ENCODE measurements around the gene FBN1. TPM values are rescaled to one million over a fixed set of nuclear protein-coding genes. Genes with fewer than 3 reads are reported as not detected.

The FBN1 gene
- total and polyA plus RNA-seq, 2 experiments from 2014 or later, result 2.1 to 5.3 TPM

GRCh38 chr15:48435321-48435720, 210.2 kb downstream of the FBN1 start:
- TF ChIP-seq, protein P1, sequence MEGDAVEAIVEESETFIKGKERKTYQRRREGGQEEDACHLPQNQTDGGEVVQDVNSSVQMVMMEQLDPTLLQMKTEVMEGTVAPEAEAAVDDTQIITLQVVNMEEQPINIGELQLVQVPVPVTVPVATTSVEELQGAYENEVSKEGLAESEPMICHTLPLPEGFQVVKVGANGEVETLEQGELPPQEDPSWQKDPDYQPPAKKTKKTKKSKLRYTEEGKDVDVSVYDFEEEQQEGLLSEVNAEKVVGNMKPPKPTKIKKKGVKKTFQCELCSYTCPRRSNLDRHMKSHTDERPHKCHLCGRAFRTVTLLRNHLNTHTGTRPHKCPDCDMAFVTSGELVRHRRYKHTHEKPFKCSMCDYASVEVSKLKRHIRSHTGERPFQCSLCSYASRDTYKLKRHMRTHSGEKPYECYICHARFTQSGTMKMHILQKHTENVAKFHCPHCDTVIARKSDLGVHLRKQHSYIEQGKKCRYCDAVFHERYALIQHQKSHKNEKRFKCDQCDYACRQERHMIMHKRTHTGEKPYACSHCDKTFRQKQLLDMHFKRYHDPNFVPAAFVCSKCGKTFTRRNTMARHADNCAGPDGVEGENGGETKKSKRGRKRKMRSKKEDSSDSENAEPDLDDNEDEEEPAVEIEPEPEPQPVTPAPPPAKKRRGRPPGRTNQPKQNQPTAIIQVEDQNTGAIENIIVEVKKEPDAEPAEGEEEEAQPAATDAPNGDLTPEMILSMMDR (IDR thresholded peaks at IDR 0.05; ENCODE audit: low read depth, low read length), result no peak
- H3K27ac ChIP-seq, result no peak overlapping the region
- H3K4me1 ChIP-seq (ENCODE audit: low read depth), result no peaks in the 10 kb centered on the region
- no peaks in the 10 kb centered on the region for H3K36me3 ChIP-seq
- H3K27me3 ChIP-seq, result no peaks in the 10 kb centered on the region
- H3K9me3 ChIP-seq (ENCODE audit: low read depth), result no peaks in the 10 kb centered on the region
- no peak for DNase-seq (ENCODE audit: low read depth in 1 of 2, low spot score in 1 of 2)
- no peak overlapping the region for H3K4me3 ChIP-seq

DNA sequence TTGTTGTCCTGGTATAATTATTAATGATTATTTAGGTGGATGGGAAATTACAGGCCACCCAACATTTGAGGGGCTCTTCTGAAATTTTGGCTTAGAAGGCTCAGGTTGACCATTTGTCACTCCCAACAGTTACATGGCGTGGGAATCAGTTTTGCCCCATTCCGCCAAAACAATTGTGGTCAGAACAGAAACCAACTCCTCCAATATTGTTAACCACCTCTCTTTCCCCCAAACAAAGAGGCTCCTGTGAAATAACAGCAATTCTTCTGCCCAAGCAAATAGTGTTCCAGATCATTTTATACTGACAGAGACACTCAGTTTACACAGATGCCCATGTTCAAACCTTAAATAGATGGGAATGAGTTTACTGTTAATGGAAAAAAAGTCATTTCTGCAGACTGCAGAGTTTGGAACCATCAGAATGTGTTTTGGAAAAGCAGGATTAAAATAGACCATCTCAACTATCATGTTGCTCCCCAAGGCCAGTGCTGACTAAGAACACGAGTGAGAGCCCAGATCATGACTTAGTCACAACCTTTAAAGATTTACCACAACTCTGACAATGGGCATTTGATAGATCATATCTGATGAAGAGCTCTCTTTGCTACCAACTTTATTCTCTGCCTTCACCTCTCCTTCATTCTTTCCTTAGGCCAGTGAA, 212.2 kb downstream of the FBN1 start:
- Histone ChIP-seq H3K36me3 (no peaks in the 10 kb centered on the region), H3K9me3 (ENCODE audit: low read depth) (no peaks in the 10 kb centered on the region), H3K4me1 (ENCODE audit: low read depth) (no peaks in the 10 kb centered on the region), H3K27me3 (no peaks in the 10 kb centered on the region), H3K4me3 (no peak overlapping the region), H3K27ac (no peak overlapping the region)
- no peak for DNase-seq (ENCODE audit: low read depth in 1 of 2, low spot score in 1 of 2)
- TF ChIP-seq, protein P1 (IDR thresholded peaks at IDR 0.05; ENCODE audit: low read depth, low read length), result no peak

- H3K27ac ChIP-seq, result no peak overlapping the region
- no peaks in the 10 kb centered on the region for H3K27me3 ChIP-seq
- H3K4me1 ChIP-seq (ENCODE audit: low read depth), result no peaks in the 10 kb centered on the region
- no peaks in the 10 kb centered on the region for H3K9me3 ChIP-seq (ENCODE audit: low read depth)
- TF ChIP-seq, protein P1 (IDR thresholded peaks at IDR 0.05; ENCODE audit: low read depth, low read length), result no peak
- no peaks in the 10 kb centered on the region for H3K36me3 ChIP-seq
- no peak overlapping the region for H3K4me3 ChIP-seq
- no peak for DNase-seq (ENCODE audit: low read depth in 1 of 2, low spot score in 1 of 2)
These were observed 212.8 kb downstream of the FBN1 start for GRCh38 chr15:48432688-48433087.

GRCh38 chr15:48427960-48428547, 217.5 kb downstream of the FBN1 start:
- peak in 1 of 2 donors; percentile 30 for DNase-seq (ENCODE audit: low read depth in 1 of 2, low spot score in 1 of 2)
- Histone ChIP-seq H3K27me3 (no peaks in the 10 kb centered on the region), H3K36me3 (no peaks in the 10 kb centered on the region), H3K4me3 (no peak overlapping the region), H3K4me1 (ENCODE audit: low read depth) (no peaks in the 10 kb centered on the region), H3K9me3 (ENCODE audit: low read depth) (no peaks in the 10 kb centered on the region), H3K27ac (no peak overlapping the region)
- TF ChIP-seq, protein P1 (IDR thresholded peaks at IDR 0.05; ENCODE audit: low read depth, low read length), result no peak

GRCh38 chr15:48427479-48427878, 218.0 kb downstream of the FBN1 start:
- H3K27me3 ChIP-seq, result no peaks in the 10 kb centered on the region

More at GRCh38 chr15:48427479-48427878, 218.0 kb downstream of the FBN1 start:
- H3K4me3 ChIP-seq, result no peak overlapping the region
- TF ChIP-seq, protein P1 (IDR thresholded peaks at IDR 0.05; ENCODE audit: low read depth, low read length), result no peak
- no peaks in the 10 kb centered on the region for H3K4me1 ChIP-seq (ENCODE audit: low read depth)
- H3K27ac ChIP-seq, result no peak overlapping the region
- H3K36me3 ChIP-seq, result no peaks in the 10 kb centered on the region
- no peaks in the 10 kb centered on the region for H3K9me3 ChIP-seq (ENCODE audit: low read depth)
- no peak for DNase-seq (ENCODE audit: low read depth in 1 of 2, low spot score in 1 of 2)
